Fibroblast of villous mesenchyme (primary cell): ENCODE measurements around the gene TACR2. TPM values are rescaled to one million over a fixed set of nuclear protein-coding genes. Genes with fewer than 3 reads are reported as not detected.
A peak's percentile ranks its signal among the peaks of the same experiment; 100 is the strongest.

Experiments used
- DNase-seq: peaks from one replicate; pipeline ENCODE4 v3.0.0-alpha.2; 2010; ENCODE audit warnings: low read depth
- H3K4me3 ChIP-seq: 2 replicates; pipeline ENCODE4 v1.5.1; 2011; ENCODE audit warnings: low read depth, mild to moderate bottlenecking, low read length
- total RNA-seq: library from RNA; depleted of rRNA; stranded (reverse); fragments of >200 nt; gene quantifications from 2 replicates; pipeline ENCODE4 v1.2.3, GENCODE V29; 2012
- TF ChIP-seq, protein P1 (sequence below): IDR thresholded peaks from 2 replicates; pipeline ENCODE4 v1.5.1; 2012; ENCODE audit warnings: low read depth, mild to moderate bottlenecking, low read length; ENCODE audit not compliant: insufficient read depth

Gene TACR2
- total RNA-seq, 1 donor: not detected

DNA sequence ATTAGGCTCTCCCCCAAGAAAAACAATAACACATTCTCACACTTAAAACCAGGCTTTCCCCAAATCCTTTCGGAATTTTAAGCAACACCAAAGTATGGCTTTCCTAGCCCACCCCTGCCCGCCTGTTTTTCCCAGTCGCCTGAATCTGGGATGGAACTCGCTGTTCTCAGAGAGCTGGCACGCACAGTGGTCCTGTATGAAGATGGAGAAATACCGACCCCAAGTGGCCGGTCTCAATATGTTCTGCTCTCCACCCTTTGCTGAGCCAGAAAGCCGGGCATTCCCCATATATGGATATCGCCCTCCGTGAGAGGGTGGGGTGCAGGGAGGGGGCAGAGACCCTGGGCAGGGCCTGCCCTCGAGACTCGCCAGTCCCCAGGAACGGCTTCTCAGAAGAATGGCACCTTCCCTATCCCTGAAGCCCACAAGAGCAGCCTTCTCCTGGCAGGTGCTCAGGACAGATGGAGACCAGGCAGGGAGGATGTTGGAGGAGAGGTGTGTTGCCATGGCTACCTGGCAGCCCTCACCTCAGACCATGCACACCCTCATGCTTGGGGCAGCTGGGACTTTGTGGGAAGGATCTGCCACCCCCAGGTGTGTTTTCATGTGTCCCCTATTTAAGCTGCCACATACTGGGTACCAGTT is 3.4 kb downstream of the TACR2 start:
- TF ChIP-seq, protein P1, sequence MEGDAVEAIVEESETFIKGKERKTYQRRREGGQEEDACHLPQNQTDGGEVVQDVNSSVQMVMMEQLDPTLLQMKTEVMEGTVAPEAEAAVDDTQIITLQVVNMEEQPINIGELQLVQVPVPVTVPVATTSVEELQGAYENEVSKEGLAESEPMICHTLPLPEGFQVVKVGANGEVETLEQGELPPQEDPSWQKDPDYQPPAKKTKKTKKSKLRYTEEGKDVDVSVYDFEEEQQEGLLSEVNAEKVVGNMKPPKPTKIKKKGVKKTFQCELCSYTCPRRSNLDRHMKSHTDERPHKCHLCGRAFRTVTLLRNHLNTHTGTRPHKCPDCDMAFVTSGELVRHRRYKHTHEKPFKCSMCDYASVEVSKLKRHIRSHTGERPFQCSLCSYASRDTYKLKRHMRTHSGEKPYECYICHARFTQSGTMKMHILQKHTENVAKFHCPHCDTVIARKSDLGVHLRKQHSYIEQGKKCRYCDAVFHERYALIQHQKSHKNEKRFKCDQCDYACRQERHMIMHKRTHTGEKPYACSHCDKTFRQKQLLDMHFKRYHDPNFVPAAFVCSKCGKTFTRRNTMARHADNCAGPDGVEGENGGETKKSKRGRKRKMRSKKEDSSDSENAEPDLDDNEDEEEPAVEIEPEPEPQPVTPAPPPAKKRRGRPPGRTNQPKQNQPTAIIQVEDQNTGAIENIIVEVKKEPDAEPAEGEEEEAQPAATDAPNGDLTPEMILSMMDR: peak; percentile 74
- DNase-seq: peak; percentile 76
- no peak overlapping the region for H3K4me3 ChIP-seq

DNA sequence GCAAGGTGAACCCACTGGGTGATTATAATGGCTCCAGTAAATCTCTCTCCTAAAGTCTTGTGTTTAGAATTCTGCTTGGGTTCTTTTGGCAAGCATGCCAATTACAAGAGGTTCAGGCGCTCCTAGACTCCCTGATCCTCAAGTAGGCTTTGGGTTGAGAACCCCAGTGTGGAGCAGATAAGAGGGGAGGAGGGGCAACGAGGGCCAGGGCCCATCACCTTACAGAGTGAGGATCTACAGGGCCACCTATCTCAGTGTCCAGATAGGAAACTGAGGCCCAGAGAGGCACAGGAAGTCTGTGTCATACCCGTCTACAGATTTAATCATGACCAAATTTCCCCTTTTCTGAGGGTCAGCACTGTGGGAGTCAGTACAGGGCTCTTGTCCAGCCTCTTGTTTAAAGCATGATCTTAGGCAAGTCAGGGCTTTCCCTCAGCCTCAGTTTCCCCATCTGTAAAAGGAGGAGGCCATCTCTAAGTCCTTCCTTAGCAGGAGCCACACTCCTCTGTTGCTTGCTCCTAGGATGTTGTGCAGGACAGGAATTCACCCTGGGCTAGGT is 4.4 kb downstream of the TACR2 start:
- no peak for DNase-seq
- TF ChIP-seq, protein P1: no peak
- H3K4me3 ChIP-seq: no peak overlapping the region

DNA sequence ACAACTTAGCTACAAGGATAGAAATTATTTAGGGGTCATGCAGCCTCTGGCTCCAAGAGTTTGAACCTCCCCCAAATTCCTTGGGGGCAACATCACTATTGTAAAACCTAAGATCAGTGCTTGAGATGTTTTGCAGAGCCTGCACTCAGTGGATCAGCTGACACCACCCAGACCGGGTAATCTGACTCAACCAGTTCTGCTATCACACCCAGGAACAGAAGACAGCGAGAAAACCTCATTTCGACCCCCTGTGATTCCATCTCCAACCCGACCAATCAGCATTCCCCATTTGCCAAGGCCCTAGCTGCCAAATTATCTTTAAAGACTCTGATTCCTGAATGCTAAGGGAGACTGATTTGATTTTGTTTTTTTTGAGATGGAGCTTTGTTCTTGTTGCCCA is 5.2 kb downstream of the TACR2 start:
- H3K4me3 ChIP-seq: no peak overlapping the region
- TF ChIP-seq, protein P1: no peak
- no peak for DNase-seq

DNA sequence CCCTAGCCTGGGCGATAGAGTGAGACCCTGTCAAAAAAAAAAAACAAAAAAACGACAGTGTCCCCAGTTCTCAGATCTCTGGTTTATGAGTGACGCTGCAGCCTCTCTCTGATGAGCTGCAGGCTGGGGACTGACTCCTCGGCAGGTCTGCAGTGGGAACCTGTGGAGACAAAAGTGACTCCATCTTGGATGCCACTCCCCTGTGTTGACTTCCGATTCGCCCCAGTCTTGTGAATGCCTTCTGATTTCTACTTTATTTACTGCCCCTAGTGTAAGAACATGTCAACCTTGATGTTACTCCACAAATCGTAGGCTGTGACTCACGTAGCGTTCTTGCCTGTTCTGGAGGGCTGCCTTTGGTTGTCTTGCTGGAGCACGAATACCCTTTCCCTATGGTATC is 6.2 kb downstream of the TACR2 start:
- no peak overlapping the region for H3K4me3 ChIP-seq
- no peak for DNase-seq
- TF ChIP-seq, protein P1: no peak

DNA sequence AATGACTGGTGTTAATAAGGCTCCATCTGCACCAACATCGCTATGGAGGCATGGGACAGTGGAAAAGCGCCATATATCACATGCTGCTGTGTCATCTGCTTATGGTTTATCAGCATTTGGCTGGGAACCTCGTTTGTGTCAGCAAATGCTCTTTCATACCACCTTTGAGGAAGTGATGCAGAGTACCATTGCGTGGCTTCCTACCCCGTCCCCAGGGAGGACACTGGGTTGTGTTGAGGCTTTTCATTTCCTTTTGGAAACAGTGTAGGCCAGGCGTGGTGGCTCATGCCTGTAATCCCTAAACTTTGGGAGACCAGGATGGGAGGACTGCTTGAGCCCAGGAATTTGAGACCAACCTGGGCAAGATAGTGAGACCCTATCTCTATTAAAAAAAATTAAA is 6.8 kb downstream of the TACR2 start:
- DNase-seq: no peak
- TF ChIP-seq, protein P1: no peak
- H3K4me3 ChIP-seq: no peak overlapping the region

DNA sequence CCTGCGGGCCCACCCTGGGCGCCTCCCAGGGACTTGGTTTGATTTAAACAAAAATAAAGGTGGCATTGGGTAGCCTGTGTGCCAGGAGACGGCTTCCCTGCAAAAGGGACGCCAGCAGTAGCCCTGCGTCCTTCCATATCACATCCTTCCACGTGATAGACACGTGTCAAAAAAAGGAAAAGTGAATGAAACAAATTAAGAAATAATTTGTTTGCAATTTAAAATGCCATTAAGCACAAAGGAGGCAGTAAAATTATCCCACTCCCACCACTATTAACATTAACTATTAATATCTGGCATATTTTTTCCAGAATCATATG is 7.6 kb downstream of the TACR2 start:
- peak overlapping the region; percentile 54 for H3K4me3 ChIP-seq
- TF ChIP-seq, protein P1: no peak
- DNase-seq: no peak
